NCI-H526 (cell line): Measurements from ENCODE around the gene FKBP10.
"Not testable (repeated sequence)": the region's sequence is repeated elsewhere in the genome, so short reads cannot be mapped to it uniquely, and the experiment has no call there.

Source experiments
- DNase-seq, 2 experiments: peaks; one replicate each; lab custom pipeline; 2025; lab: John Stamatoyannopoulos, UW

Gene FKBP10

DNA sequence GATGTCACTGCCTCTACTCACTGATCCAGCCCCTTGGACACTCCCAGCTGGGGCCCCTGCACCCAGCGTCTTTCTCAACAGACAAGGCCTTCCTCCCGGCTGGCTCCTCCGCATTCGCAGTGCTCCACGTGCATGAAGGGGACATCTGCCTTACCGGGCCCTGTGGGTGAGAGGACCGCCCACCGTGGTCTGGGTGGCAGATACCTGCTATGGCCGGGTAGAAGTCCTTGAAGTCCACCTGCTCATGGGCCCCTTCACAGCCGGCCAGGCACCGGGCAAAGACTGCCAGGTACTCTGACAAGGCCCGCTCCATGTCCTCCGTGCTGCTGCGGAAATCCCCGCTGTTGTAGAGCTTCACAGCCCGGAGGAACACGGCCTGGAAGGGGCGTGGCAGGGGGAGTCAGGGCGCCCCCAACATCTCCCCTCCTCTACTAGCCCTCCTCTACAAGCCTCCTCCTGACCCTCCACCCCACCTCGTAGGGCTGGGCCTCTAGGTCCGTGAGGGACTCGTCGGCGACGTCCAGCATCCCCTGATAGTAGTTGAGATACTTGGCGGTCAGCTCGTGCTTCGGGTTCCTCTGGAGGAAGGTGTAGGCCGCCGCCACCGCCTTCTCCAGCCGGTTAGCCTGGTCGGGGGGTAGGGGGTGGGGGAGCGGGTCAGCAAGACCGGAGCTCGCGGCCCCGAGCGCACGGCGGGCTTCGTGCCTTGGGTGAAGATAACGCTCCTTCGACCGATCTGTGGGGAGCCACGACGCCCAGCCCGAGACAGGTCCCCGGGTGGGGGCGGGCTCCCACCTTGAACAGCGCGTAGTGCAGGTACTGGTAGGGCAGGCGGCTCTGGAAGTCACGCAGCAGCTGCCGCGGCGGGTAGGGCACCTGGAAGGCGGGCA, 1.9 kb upstream of the FKBP10 start:
- DNase-seq = no peak

- DNase-seq = peak; percentile 51 to 90
These were observed 1.0 kb upstream of the FKBP10 start, which contains the start of gene P3H4 for GRCh38 chr17:41811549-41812380. Gene P3H4, minus strand, starts transcription at chr17:41811949. Its CDS starts 34 bp downstream, at chr17:41811915.

- DNase-seq = no peak
These were observed 412 bp downstream of the FKBP10 start for GRCh38 chr17:41813152-41813680.

GRCh38 chr17:41813699-41814124, 908 bp downstream of the FKBP10 start:
- DNase-seq = no peak

DNA sequence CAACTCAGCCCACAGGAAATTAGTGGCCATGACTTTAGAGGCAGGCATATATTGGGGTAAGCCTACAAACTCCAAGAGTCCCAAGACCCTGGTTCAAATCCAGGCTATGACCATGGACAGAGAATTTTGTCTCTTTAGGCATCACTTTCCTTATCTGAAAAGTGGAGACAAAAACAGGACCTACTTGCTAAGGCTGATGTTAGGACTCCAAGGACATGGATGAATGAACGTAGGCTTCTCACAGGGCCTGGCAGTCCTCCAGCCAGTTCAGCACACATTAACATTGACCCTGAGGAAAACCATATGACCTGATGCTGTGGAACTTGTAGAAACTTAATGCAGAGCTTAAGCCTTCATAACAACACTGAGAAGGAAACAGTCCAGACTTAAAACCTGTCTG, 1.4 kb downstream of the FKBP10 start:
- no peak for DNase-seq

DNA sequence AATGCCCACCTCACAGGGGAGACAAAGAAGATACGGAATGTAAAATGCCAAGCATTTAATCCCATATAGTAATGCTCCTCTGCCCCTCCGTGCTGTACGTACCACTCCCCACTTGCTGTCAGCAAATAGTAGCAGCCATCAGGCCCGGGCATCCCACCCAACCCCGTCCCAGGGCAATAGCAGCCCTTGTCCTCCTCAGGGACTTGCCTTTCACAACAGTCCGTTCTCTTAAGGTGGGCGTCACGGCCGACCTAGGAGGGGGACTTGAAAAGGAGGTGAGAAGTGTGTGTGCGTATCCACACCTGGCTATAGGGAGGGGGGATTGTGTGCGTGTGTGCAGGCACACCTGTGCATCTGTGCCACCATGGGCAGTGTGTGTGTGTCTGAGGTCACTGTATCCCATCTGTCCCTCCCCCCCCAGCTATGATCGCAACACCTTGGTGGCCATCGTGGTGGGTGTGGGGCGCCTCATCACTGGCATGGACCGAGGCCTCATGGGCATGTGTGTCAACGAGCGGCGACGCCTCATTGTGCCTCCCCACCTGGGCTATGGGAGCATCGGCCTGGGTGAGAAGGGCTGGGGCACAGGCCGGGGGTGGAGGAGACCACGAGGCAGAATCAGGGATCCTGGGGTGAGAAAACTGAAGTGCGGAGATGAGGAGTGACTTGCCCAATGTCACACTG, 4.0 kb downstream of the FKBP10 start:
- DNase-seq = no peak

DNA sequence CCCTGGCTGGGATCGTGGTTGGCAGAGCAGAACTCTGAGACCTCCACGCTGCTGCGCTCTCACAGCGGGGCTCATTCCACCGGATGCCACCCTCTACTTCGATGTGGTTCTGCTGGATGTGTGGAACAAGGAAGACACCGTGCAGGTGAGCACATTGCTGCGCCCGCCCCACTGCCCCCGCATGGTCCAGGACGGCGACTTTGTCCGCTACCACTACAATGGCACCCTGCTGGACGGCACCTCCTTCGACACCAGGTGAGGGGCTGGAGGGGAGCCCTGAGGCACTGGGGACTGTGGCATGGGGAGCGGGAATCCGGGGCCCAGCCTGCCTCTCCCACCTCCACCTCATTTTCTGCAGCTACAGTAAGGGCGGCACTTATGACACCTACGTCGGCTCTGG, 5.2 kb downstream of the FKBP10 start:
- DNase-seq = no peak

GRCh38 chr17:41821776-41822175, 9.0 kb downstream of the FKBP10 start:
- DNase-seq = no peak

DNA sequence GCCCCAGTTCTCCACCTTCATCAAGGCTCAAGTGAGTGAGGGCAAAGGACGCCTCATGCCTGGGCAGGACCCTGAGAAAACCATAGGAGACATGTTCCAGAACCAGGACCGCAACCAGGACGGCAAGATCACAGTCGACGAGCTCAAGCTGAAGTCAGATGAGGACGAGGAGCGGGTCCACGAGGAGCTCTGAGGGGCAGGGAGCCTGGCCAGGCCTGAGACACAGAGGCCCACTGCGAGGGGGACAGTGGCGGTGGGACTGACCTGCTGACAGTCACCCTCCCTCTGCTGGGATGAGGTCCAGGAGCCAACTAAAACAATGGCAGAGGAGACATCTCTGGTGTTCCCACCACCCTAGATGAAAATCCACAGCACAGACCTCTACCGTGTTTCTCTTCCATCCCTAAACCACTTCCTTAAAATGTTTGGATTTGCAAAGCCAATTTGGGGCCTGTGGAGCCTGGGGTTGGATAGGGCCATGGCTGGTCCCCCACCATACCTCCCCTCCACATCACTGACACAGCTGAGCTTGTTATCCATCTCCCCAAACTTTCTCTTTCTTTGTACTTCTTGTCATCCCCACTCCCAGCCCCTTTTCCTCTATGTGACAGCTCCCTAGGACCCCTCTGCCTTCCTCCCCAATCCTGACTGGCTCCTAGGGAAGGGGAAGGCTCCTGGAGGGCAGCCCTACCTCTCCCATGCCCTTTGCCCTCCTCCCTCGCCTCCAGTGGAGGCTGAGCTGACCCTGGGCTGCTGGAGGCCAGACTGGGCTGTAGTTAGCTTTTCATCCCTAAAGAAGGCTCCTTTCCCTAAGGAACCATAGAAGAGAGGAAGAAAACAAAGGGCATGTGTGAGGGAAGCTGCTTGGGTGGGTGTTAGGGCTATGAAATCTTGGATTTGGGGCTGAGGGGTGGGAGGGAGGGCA, 9.7 kb downstream of the FKBP10 start:
- no peak for DNase-seq

DNA sequence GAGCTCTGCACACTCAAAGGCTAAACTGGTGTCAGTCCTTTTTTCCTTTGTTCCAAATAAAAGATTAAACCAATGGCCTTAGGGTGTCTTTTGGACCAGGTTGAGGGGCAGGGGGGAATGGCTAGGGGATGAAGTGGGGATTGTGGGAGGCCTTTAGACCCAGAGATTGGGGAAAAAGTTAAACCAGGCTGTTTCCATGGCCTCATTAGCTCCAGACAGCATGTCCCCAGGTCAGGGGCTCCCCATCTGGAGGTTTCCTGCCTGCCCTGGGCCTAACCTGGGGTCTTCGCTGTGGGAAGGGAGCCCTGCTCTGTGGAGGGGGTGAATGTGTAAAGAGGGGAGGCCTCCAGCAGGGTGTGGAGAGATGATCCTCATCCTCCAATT, 10.3 kb downstream of the FKBP10 start:
- DNase-seq = no peak

GRCh38 chr17:41823580-41823979, 10.8 kb downstream of the FKBP10 start:
- DNase-seq = no peak

DNA sequence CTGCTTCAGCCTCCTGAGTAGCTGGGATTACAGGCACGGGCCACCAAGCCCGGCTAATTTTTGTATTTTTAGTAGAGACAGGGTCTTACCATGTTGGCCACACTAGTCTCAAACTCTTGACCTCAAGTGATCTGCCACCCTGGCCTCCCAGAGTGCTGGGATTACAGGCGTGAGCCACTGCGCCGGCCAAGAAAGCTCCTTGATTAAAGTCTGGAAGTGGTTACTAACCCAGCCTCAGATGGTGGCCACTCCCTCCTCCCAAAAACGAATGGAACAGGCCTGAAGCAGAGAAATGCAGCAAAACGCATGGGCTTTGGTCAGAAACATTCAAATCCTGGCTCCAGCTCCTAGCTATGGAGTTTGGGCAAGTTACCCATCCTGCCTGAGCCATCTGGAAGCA, 11.3 kb downstream of the FKBP10 start:
- DNase-seq = no peak

DNA sequence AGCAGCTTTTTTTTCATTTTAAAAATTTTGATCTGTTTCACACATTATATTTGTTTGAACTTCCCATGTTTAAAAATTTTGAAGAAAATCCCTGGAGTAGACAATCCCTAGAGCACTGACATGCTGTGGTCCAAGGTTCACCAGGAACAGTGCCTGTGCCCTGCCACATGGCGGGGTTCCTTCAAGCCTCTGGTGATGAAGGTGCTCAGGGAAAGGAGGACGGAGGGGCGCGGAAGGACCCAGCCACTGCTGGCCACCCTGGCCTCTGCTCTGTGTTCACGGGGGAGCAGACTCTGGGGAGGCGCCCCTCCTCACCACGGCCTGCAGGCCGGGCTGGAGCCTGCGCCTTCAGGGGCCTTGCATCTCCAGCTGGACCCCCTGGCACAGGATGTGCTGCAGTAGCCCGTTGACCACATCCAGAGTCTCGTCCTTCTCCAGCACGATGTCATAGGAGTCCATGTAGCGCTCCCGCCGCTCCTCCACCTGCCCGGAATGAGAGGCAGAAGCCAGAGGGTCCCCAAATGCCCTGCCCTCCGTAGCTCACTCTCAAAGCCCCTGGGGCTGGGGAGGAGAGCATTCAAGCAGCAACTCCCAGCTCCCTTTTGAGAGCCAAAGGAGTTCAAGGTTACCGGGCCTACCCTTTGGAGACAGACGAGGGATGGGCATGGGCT, 12.5 kb downstream of the FKBP10 start:
- no peak for DNase-seq

GRCh38 chr17:41829961-41830360, 17.2 kb downstream of the FKBP10 start:
- DNase-seq = not testable (repeated sequence)

- DNase-seq = peak in 1 of 2 experiments; percentile 25
These were observed 22.5 kb downstream of the FKBP10 start for GRCh38 chr17:41835214-41835799.

DNA sequence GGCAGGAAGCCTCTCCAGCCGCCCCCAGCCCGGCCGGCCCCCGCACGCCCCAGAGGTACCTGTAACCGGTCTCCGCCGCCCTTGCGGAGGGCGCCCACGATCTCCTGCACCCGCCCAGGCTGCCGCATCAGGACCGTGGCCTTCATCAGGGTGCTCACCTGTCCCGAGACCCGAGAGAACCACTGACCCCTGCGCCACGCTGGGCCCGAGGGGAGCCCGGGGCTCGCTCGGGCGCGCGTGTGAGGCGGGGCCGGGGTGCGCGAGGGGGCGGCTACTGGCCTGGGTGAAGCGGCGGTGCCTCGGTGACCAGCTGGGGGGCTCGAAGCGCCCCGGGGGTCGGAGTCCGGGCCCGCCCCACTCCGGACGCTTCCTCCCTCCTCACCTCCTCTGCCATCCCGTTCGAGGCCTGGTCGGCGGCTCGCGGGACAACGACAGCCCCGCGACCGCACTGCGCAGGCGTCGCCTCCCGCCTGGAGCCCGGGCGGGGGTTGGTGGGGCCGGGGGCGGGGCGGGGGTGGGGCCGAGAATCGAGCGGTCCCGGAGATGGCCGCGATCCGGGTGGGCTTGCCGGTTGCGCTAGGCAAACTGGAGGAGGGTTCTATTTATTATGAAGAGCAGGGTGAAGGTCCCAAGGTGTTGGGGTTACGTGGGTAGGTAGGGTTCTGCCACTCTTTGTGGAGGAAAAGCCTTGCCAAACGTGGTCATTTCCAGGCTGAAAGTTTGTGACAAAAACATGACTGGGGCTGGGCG, 23.2 kb downstream of the FKBP10 start, which contains the start of gene NT5C3B:
Gene NT5C3B (minus strand): TSS at position 433 of the 750 bp plus-strand sequence. CDS start 39 bp downstream, at position 394.
- DNase-seq = peak in 1 of 2 experiments; percentile 63

GRCh38 chr17:41836550-41837196, 23.9 kb downstream of the FKBP10 start:
- DNase-seq = no peak

DNA sequence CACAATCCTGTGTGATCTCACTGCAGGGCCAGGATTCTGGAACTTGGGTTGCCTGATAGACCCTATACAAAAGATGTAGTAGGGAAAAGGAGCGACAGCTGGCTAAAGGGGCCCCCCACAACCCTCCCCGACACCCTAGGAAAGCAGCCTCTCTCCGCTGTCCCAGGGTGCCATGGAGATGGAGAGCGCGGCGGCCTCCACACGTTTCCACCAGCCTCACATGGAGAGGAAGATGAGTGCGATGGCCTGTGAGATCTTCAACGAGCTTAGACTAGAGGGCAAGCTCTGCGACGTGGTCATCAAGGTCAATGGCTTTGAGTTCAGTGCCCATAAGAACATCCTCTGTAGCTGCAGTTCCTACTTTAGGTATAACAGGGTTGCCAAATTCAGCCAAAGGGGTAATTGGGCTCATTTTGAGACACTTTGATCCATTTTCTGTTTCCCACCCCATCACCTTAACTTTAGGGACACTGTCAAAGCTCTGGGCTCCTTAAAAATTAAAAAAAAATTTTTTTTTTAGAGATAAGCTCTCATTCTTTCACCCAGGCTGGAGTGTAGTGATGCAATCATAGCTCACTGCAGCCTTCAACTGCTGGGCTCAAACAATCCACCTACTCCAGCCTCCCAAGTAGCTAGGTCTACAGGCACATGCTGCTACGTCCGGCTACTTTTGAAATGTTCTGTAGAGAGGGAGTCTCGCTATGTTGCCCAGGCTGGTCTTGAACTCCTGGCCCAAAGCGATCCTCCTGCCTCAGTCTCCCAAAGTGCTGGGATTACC, 25.1 kb downstream of the FKBP10 start, which contains the start of gene KLHL10:
Gene KLHL10 (plus strand): TSS at position 65 of the 778 bp plus-strand sequence. CDS start 108 bp downstream, at position 173.
- no peak for DNase-seq
